SK-N-SH (cell line): Measurements from ENCODE around the gene SRD5A1. TPM values are rescaled to one million over a fixed set of nuclear protein-coding genes. Genes with fewer than 3 reads are reported as not detected.

Source experiments
- CTCF ChIA-PET: fragments of 300-600, 350-600 bp; formaldehyde crosslinking; extraction: SDS; loops from one replicate; lab custom pipeline; 2021; lab: Yijun Ruan, JAX
- POLR2A ChIA-PET: fragments of 350-600 bp; sonication (Branson Sonifier 250); formaldehyde crosslinking; extraction: SDS; loops from one replicate; lab custom pipeline; 2020; ENCODE audit warnings: antibody characterized with exemption, inconsistent platforms; lab: Yijun Ruan, JAX
- DNase-seq: peaks from one replicate; pipeline ENCODE4 v3.0.0; 2012
- H2AFZ ChIP-seq: fragments of 200-600 bp; sonication (generic); 2 replicates; pipeline ENCODE4 v1.8.1; 2016; ENCODE audit warnings: antibody characterized with exemption, mild to moderate bottlenecking, low read depth
- H3F3A ChIP-seq: fragments of 200-600 bp; sonication (generic); replicated peaks from 2 replicates; pipeline ENCODE3; 2016; ENCODE audit warnings: antibody characterized with exemption, mild to moderate bottlenecking; ENCODE audit not compliant: insufficient read depth
- H3K27ac ChIP-seq, 2 experiments: fragments of 200-500 bp in 1 of 2; fragments of 200-600 bp in 1 of 2; sonication (Bioruptor generic) in 1 of 2; sonication (generic), shearing (Covaris generic) in 1 of 2; 2 replicates each; pipeline versions ENCODE4 v1.5.1 to v1.6.1; 2014 to 2016; ENCODE audit warnings: low read depth in 2 of 2, inconsistent platforms in 1 of 2, low read length in 1 of 2, mild to moderate bottlenecking in 1 of 2, mixed read lengths in 1 of 2
- H3K27me3 ChIP-seq: fragments of 200-600 bp; sonication (generic), shearing (Covaris generic); 2 replicates; pipeline ENCODE4 v1.6.1; 2016; ENCODE audit warnings: mixed run types; ENCODE audit not compliant: insufficient read depth
- H3K36me3 ChIP-seq, 2 experiments: fragments of 200-500 bp in 1 of 2; fragments of 200-600 bp in 1 of 2; sonication (Bioruptor generic) in 1 of 2; sonication (generic) in 1 of 2; replicated peaks in 1 of 2; 2 replicates each; pipeline versions ENCODE3 to v1.5.1; 2014 to 2016; ENCODE audit warnings: low read length in 1 of 2, mild to moderate bottlenecking in 1 of 2; ENCODE audit not compliant: insufficient read depth in 2 of 2, control insufficient read depth in 1 of 2
- H3K4me1 ChIP-seq, 2 experiments: fragments of 200-500 bp in 1 of 2; fragments of 200-600 bp in 1 of 2; sonication (Bioruptor generic) in 1 of 2; sonication (generic), shearing (Covaris generic) in 1 of 2; 2 replicates each; pipeline versions ENCODE4 v1.5.1 to v1.6.1; 2014 to 2016; ENCODE audit warnings: low read depth in 1 of 2, low read length in 1 of 2, mixed run types in 1 of 2; ENCODE audit not compliant: insufficient read depth in 2 of 2, control insufficient read depth in 1 of 2
- H3K4me2 ChIP-seq: fragments of 200-600 bp; sonication (generic), shearing (Covaris generic); 2 replicates; pipeline ENCODE4 v1.6.1; 2017; ENCODE audit warnings: mixed run types
- H3K4me3 ChIP-seq, 2 experiments: fragments of 200-500 bp in 1 of 2; fragments of 200-600 bp in 1 of 2; sonication (Bioruptor generic) in 1 of 2; sonication (generic), shearing (Covaris generic) in 1 of 2; 2 replicates each; pipeline versions ENCODE4 v1.5.1 to v1.8.1; 2014 to 2016; ENCODE audit warnings: low read depth in 2 of 2, inconsistent platforms in 1 of 2, low read length in 1 of 2, mild to moderate bottlenecking in 1 of 2, mixed read lengths in 1 of 2, moderate library complexity in 1 of 2
- H3K79me2 ChIP-seq: fragments of 200-600 bp; sonication (generic); 2 replicates; pipeline ENCODE4 v1.8.1; 2017; ENCODE audit warnings: mild to moderate bottlenecking; ENCODE audit not compliant: insufficient read depth
- H3K9ac ChIP-seq: fragments of 200-600 bp; sonication (generic); 2 replicates; pipeline ENCODE4 v1.6.1; 2017; ENCODE audit warnings: mixed run types
- H3K9me2 ChIP-seq: fragments of 200-600 bp; sonication (generic); 2 replicates; pipeline ENCODE4 v1.6.1; 2017; ENCODE audit warnings: mixed run types
- H3K9me3 ChIP-seq: fragments of 200-600 bp; sonication (generic); 2 replicates; pipeline ENCODE4 v1.6.1; 2017; ENCODE audit warnings: mixed run types, mild to moderate bottlenecking, moderate library complexity
- H4K20me1 ChIP-seq: fragments of 200-600 bp; sonication (generic); 2 replicates; pipeline ENCODE4 v1.6.1; 2017; ENCODE audit warnings: mild to moderate bottlenecking, mixed run types; ENCODE audit not compliant: insufficient read depth
- CHD2 ChIP-seq: fragments of 150-350 bp; IDR thresholded peaks from 2 replicates; pipeline ENCODE4 v1.6.1; 2018; ENCODE audit warnings: low read length; ENCODE audit not compliant: partially characterized antibody
- ELF1 ChIP-seq: IDR thresholded peaks from 2 replicates; pipeline ENCODE4 v1.4.0; 2012
- FOSL2 ChIP-seq: IDR thresholded peaks from 2 replicates; pipeline ENCODE4 v1.4.0; 2012; ENCODE audit warnings: low read depth, mild to moderate bottlenecking, moderate library complexity, borderline replicate concordance
- FOXJ3 ChIP-seq: sonication (generic); formaldehyde crosslinking; IDR thresholded peaks from 2 replicates; pipeline ENCODE4 v1.5.1; 2020; ENCODE audit warnings: mild to moderate bottlenecking, missing genetic modification reagents
- GATA2 ChIP-seq: sonication (generic); formaldehyde crosslinking; IDR thresholded peaks from 2 replicates; pipeline ENCODE4 v1.5.0; 2020; ENCODE audit warnings: mild to moderate bottlenecking, missing genetic modification reagents
- IRF3 ChIP-seq: fragments of 150-350 bp; IDR thresholded peaks from 2 replicates; pipeline ENCODE4 v1.6.1; 2016; ENCODE audit warnings: mild to moderate bottlenecking, low read depth, low read length
- MEF2A ChIP-seq: IDR thresholded peaks from 2 replicates; pipeline ENCODE4 v1.4.0; 2012; ENCODE audit warnings: low read depth, borderline replicate concordance
- MXI1 ChIP-seq: IDR thresholded peaks from 2 replicates; pipeline ENCODE4 v1.6.1; 2012; ENCODE audit warnings: mild to moderate bottlenecking, low read depth, low read length, improper control_type of control experiment
- NFIC ChIP-seq: IDR thresholded peaks from 2 replicates; pipeline ENCODE4 v1.4.0; 2012; ENCODE audit warnings: borderline replicate concordance
- NRF1 ChIP-seq: IDR thresholded peaks from 2 replicates; pipeline ENCODE4 v1.6.1; 2012; ENCODE audit warnings: low read depth, mild to moderate bottlenecking, low read length
- POLR2AphosphoS5 ChIP-seq: IDR thresholded peaks from 2 replicates; pipeline ENCODE4 v1.6.1; 2012; ENCODE audit warnings: low read depth, low read length
- SMC3 ChIP-seq: IDR thresholded peaks from 2 replicates; pipeline ENCODE4 v1.6.1; 2012; ENCODE audit warnings: low read depth, low read length, improper control_type of control experiment
- TAF1 ChIP-seq: IDR thresholded peaks from 2 replicates; pipeline ENCODE4 v1.6.1; 2012; ENCODE audit warnings: low read depth, mild to moderate bottlenecking, low read length, moderate library complexity, borderline replicate concordance
- TCF12 ChIP-seq: IDR thresholded peaks from 2 replicates; pipeline ENCODE4 v1.4.0; 2012
- USF2 ChIP-seq: fragments of 150-350 bp; IDR thresholded peaks from 2 replicates; pipeline ENCODE4 v1.6.1; 2017; ENCODE audit warnings: antibody characterized with exemption, low read length, low read depth, borderline replicate concordance
- YY1 ChIP-seq: IDR thresholded peaks from 2 replicates; pipeline ENCODE4 v1.4.0; 2012; ENCODE audit warnings: low read depth, mild to moderate bottlenecking
- WGBS: methylation state at CpG from one replicate; pipeline ENCODE4 v1.1.6; 2017; ENCODE audit warnings: low lambda C conversion rate; 5-methylcytosine and 5-hydroxymethylcytosine counted together
- polyA plus RNA-seq, 3 experiments: library from polyadenylated mRNA; depleted of rRNA; stranded (reverse); fragments of >200 nt; gene quantifications; 2 replicates each; pipeline ENCODE4 v1.2.3, GENCODE V29; 2012

The SRD5A1 gene
- polyA plus RNA-seq, 1 of the 3 experiments (the other 2 are of a cell fraction), result 24.0 TPM

- CTCF ChIA-PET, result no interaction called here
- no peak for DNase-seq
Observed at GRCh38 chr5:6708814-6709213, 75.6 kb downstream of the SRD5A1 start.

GRCh38 chr5:6710070-6710469 is 76.8 kb downstream of the SRD5A1 start:
- Histone ChIP-seq H3K27ac (no peak overlapping the region), H3K36me3 (no peaks in the 10 kb centered on the region), H3K4me3 (no peak overlapping the region), H3K9ac (no peak overlapping the region), H3K9me3 (no peaks in the 10 kb centered on the region), H4K20me1 (peaks cover 6% of the 10 kb centered on the region), H3K4me1 (peaks cover 0 to 20% of the 10 kb centered on the region in 2 experiments; a peak in 2 of 4 replicates), H3K4me2 (no peak overlapping the region), H3K27me3 (no peaks in the 10 kb centered on the region), H3K79me2 (peaks cover 9% of the 10 kb centered on the region), H3F3A (peaks cover 20% of the 10 kb centered on the region), H3K9me2 (no peaks in the 10 kb centered on the region), H2AFZ (no peak overlapping the region)
- DNase-seq, result no peak
- POLR2A ChIA-PET, result no interaction called here
- TF ChIP-seq NRF1 (no peak), POLR2AphosphoS5 (no peak), MXI1 (no peak), NFIC (no peak), FOXJ3 (CRISPR knock-in tag) (no peak), FOSL2 (no peak), TAF1 (no peak)
- WGBS, result 95% methylated on average over 5 of the region's 5 CpGs
- CTCF ChIA-PET, result interaction anchor here (2.0 kb wide), 1 partner anchor 35 kb away, joined by 7 read pairs; no protein-coding TSS in a partner anchor

More at GRCh38 chr5:6708814-6709213, 75.6 kb downstream of the SRD5A1 start:
- H3K36me3 ChIP-seq, result no peaks in the 10 kb centered on the region
- no peaks in the 10 kb centered on the region for H4K20me1 ChIP-seq
- no peak overlapping the region for H3K27ac ChIP-seq
- TF ChIP-seq TCF12 (no peak), MEF2A (no peak), FOXJ3 (CRISPR knock-in tag) (no peak), GATA2 (CRISPR knock-in tag) (no peak), YY1 (no peak), SMC3 (no peak), CHD2 (no peak), ELF1 (no peak), IRF3 (no peak), MXI1 (no peak), USF2 (no peak)
- H2AFZ ChIP-seq, result no peak overlapping the region
- H3K4me1 ChIP-seq, result peaks cover 4 to 27% of the 10 kb centered on the region in 2 experiments; a peak in 3 of 4 replicates
- H3K4me3 ChIP-seq, result no peak overlapping the region
- H3K4me2 ChIP-seq, result no peak overlapping the region
- POLR2A ChIA-PET, result no interaction called here
- 91% methylated on average over 1 of the region's 1 CpG for WGBS
- no peaks in the 10 kb centered on the region for H3K9me2 ChIP-seq
- no peaks in the 10 kb centered on the region; the same call in 1 of the 2 replicates for H3K79me2 ChIP-seq
- no peaks in the 10 kb centered on the region for H3K9me3 ChIP-seq
- no peaks in the 10 kb centered on the region for H3K27me3 ChIP-seq
- peaks cover 20% of the 10 kb centered on the region for H3F3A ChIP-seq
- H3K9ac ChIP-seq, result no peak overlapping the region
